HG03095 (cell line): Measurements from ENCODE around the gene TGM2.

Source experiments
- ATAC-seq: cut with Tn5 transposase; IDR thresholded peaks from one replicate; pipeline ENCODE4 v1.9.1; 2021; ENCODE audit warnings: moderate library complexity; ENCODE audit not compliant: unreplicated experiment

The TGM2 gene

GRCh38 chr20:38134427-38135270, 30.4 kb downstream of the TGM2 start:
- no peak for ATAC-seq

- ATAC-seq = no peak
Measured at GRCh38 chr20:38133680-38134426, 31.2 kb downstream of the TGM2 start.

- no peak for ATAC-seq
Measured at GRCh38 chr20:38132910-38133501, 32.1 kb downstream of the TGM2 start.

GRCh38 chr20:38132156-38132909, 32.7 kb downstream of the TGM2 start:
- ATAC-seq = no peak

GRCh38 chr20:38131588-38132121, 33.4 kb downstream of the TGM2 start:
- ATAC-seq = no peak

- ATAC-seq = no peak
Measured at GRCh38 chr20:38130687-38131587, 34.1 kb downstream of the TGM2 start.

GRCh38 chr20:38129893-38130609, 35.0 kb downstream of the TGM2 start:
- no peak for ATAC-seq

- ATAC-seq = no peak
Measured at GRCh38 chr20:38129248-38129865, 35.7 kb downstream of the TGM2 start.

GRCh38 chr20:38128691-38129090, 36.4 kb downstream of the TGM2 start:
- no peak for ATAC-seq

- ATAC-seq = no peak
Measured at GRCh38 chr20:38127920-38128528, 37.0 kb downstream of the TGM2 start.

GRCh38 chr20:38126932-38127621, 38.0 kb downstream of the TGM2 start:
- ATAC-seq = no peak

- no peak for ATAC-seq
Measured at GRCh38 chr20:38126146-38126921, 38.7 kb downstream of the TGM2 start.

GRCh38 chr20:38125157-38126056, 39.7 kb downstream of the TGM2 start:
- ATAC-seq = no peak

- ATAC-seq = no peak
Measured at GRCh38 chr20:38123021-38123587, 42.0 kb downstream of the TGM2 start.

- ATAC-seq = no peak
Measured at GRCh38 chr20:38121741-38122140, 43.3 kb downstream of the TGM2 start.

- no peak for ATAC-seq
Measured at GRCh38 chr20:38120625-38120988, 44.5 kb downstream of the TGM2 start.
